GM12872 (cell line): ENCODE results near the gene PITPNB.

ENCODE experiments used
- TF ChIP-seq, protein P1 (sequence below): IDR thresholded peaks from 3 replicates; pipeline ENCODE4 v1.5.1; 2011; ENCODE audit warnings: low read depth, mild to moderate bottlenecking, low read length, moderate library complexity; ENCODE audit not compliant: insufficient read depth

The PITPNB gene

DNA sequence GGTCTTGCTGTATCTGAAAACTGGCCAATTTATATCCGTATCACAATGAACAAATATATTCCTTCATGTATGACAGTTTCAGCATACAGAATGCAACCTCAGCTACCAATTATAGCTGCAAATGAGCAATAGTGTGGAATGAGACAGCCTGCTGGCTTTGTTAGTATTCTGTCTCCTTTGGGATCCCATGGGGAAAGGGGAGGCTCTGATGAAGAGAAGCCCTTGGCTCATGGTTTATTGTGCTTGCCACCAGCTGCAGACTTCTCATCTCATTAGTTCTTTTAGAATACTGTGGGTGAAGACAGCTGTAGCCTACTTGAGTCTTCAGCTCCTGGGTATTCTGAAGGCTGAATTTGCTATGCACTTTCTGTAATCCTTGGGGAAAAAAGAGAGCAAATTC is 42.4 kb downstream of the PITPNB start:
- TF ChIP-seq, protein P1, sequence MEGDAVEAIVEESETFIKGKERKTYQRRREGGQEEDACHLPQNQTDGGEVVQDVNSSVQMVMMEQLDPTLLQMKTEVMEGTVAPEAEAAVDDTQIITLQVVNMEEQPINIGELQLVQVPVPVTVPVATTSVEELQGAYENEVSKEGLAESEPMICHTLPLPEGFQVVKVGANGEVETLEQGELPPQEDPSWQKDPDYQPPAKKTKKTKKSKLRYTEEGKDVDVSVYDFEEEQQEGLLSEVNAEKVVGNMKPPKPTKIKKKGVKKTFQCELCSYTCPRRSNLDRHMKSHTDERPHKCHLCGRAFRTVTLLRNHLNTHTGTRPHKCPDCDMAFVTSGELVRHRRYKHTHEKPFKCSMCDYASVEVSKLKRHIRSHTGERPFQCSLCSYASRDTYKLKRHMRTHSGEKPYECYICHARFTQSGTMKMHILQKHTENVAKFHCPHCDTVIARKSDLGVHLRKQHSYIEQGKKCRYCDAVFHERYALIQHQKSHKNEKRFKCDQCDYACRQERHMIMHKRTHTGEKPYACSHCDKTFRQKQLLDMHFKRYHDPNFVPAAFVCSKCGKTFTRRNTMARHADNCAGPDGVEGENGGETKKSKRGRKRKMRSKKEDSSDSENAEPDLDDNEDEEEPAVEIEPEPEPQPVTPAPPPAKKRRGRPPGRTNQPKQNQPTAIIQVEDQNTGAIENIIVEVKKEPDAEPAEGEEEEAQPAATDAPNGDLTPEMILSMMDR: no peak

- TF ChIP-seq, protein P1: no peak
Measured at GRCh38 chr22:27875951-27876350, 43.1 kb downstream of the PITPNB start.

GRCh38 chr22:27874764-27875163 is 44.3 kb downstream of the PITPNB start:
- TF ChIP-seq, protein P1: no peak

DNA sequence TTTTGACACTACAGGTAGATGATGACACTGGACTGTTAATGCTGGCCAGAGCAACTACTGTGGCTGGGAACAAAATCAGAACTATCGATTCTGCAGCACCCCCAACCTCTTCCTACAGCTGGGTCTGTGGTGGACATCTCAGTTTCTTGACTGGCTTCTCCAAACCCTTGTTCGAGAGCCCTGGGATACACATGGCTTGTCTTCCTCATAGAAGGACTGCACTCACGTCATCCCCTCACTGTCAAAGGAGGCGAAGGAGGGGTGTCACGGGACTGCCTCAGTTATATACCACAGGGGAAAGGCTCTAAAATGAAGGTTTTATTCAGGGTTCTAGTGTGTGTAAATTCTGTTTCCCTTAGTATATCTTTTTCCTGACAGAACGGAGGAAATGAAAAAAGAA is 44.9 kb downstream of the PITPNB start:
- TF ChIP-seq, protein P1: no peak

- TF ChIP-seq, protein P1: no peak
Measured at GRCh38 chr22:27873472-27873871, 45.6 kb downstream of the PITPNB start.

GRCh38 chr22:27872488-27872887 is 46.6 kb downstream of the PITPNB start:
- TF ChIP-seq, protein P1: no peak

GRCh38 chr22:27871306-27872014 is 47.6 kb downstream of the PITPNB start:
- TF ChIP-seq, protein P1: no peak
